Astrocyte (in vitro differentiated cells and primary cell): ENCODE results near the gene GPR142.

Experiments used
- EZH2 ChIP-seq: IDR thresholded peaks from 2 replicates; pipeline ENCODE4 v1.6.1; 2012; ENCODE audit warnings: mild to moderate bottlenecking, low read length, inconsistent platforms; ENCODE audit not compliant: insufficient read depth
- TF ChIP-seq, protein P1 (sequence below): IDR thresholded peaks from 2 replicates; pipeline ENCODE4 v1.5.1; 2011; ENCODE audit warnings: low read depth, mild to moderate bottlenecking, inconsistent platforms, low read length, moderate library complexity; ENCODE audit not compliant: insufficient read depth

DNA sequence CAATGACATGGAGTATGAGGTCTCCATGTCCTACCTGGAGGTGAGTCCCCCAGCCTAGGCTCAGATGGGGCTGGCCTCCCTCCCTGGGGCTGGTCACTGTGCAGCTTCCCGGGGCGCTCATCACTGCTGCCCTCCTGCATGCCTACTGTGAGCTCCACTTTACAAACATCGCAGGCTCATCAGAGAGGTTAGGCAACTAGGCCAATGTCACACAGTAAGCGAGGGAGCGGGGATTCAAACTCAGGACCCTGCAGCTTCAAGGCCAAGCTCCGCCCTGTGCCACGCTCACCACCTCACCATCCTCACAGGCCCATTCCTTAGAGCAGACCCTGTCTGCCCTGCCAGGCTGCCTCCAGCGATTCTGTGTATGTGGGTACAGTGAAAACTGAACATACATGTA is 24.2 kb upstream of the GPR142 start:
- no peak for TF ChIP-seq EZH2
- TF ChIP-seq, protein P1, sequence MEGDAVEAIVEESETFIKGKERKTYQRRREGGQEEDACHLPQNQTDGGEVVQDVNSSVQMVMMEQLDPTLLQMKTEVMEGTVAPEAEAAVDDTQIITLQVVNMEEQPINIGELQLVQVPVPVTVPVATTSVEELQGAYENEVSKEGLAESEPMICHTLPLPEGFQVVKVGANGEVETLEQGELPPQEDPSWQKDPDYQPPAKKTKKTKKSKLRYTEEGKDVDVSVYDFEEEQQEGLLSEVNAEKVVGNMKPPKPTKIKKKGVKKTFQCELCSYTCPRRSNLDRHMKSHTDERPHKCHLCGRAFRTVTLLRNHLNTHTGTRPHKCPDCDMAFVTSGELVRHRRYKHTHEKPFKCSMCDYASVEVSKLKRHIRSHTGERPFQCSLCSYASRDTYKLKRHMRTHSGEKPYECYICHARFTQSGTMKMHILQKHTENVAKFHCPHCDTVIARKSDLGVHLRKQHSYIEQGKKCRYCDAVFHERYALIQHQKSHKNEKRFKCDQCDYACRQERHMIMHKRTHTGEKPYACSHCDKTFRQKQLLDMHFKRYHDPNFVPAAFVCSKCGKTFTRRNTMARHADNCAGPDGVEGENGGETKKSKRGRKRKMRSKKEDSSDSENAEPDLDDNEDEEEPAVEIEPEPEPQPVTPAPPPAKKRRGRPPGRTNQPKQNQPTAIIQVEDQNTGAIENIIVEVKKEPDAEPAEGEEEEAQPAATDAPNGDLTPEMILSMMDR: no peak
